IPS-18a (cell line): ENCODE measurements around the gene ISY1.
"Not testable (repeated sequence)": the region's sequence is repeated elsewhere in the genome, so short reads cannot be mapped to it uniquely, and the experiment has no call there.

ENCODE experiments used
- H3K27ac ChIP-seq: one replicate; pipeline ENCODE4 v1.5.1; 2013; ENCODE audit warnings: low read length
- H3K27me3 ChIP-seq: one replicate; pipeline ENCODE4 v1.6.1; 2013; ENCODE audit warnings: mild to moderate bottlenecking, low read length; ENCODE audit not compliant: control insufficient read depth, insufficient read depth
- H3K36me3 ChIP-seq: one replicate; pipeline ENCODE4 v1.6.1; 2013; ENCODE audit warnings: low read depth, low read length; ENCODE audit not compliant: control insufficient read depth
- H3K4me1 ChIP-seq: one replicate; pipeline ENCODE4 v1.6.1; 2013; ENCODE audit warnings: low read depth, low read length; ENCODE audit not compliant: control insufficient read depth
- H3K4me3 ChIP-seq: one replicate; pipeline ENCODE4 v1.5.1; 2013; ENCODE audit warnings: low read length
- H3K9ac ChIP-seq: one replicate; pipeline ENCODE4 v1.6.1; 2013; ENCODE audit warnings: mild to moderate bottlenecking, low read length, moderate library complexity
- H3K9me3 ChIP-seq: one replicate; pipeline ENCODE4 v1.6.1; 2013; ENCODE audit warnings: low read depth, low read length; ENCODE audit not compliant: control insufficient read depth

The ISY1 gene

DNA sequence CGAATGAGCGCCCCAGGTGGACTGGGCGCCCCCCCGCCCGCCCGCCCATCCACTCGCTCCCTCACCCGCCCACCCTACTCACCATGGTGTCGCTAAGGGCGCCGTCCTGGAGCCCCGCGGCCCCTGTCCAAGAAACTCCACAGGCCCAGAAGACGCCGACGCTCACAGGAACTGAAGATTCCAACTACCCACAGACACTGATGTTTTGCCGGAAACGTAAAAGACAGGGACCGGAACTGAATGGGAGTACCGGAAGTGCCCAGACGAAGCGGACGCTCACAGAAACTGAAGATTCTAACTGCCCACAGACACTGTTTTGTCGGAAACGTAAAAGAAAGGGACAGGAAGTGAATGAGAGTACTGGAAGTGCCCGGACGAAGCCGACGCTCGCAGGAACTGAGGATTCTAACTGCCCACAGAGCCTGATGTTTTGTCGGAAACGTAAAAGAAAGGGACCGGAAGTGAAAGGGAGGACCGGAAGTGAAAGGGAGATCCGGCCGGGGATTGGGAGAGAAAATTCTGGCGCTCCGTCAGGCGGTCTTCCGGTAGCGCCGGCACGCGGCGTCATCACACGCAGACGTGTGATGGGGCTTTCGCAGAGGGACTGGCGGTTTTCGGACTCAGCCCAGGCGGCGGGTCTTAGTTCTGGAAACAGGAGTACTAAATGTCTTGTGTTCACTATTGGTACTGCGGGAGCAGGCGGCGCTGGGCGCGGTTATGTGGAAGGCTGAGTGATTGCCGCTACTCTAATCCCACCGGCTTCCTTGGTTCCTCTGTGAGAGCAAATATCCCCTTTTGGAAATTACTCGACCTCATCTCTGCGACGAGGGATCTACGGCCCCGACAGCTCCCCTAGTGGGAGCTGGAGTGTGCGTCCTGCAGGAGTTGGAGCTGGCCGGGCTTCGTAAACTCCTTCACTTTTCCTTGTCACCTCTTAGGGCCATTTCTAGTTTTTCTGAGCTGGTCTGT, at the start of gene ISY1:
Gene ISY1 (minus strand): TSS at position 173 of the 969 bp plus-strand sequence. CDS start 88 bp downstream, at position 85.
- Histone ChIP-seq H3K9me3 (no peaks in the 10 kb centered on the region), H3K36me3 (peaks cover 17% of the 10 kb centered on the region), H3K4me3 (peak within 1 kb of the TSS; percentile 93), H3K4me1 (peaks cover 3% of the 10 kb centered on the region), H3K27me3 (no peaks in the 10 kb centered on the region), H3K27ac (peak within 1 kb of the TSS; percentile 99), H3K9ac (peak within 1 kb of the TSS; percentile 89)

- Histone ChIP-seq H3K27ac (no peak overlapping the region), H3K36me3 (no peaks in the 10 kb centered on the region), H3K4me3 (no peak overlapping the region), H3K27me3 (no peaks in the 10 kb centered on the region), H3K9ac (no peak overlapping the region), H3K4me1 (no peaks in the 10 kb centered on the region), H3K9me3 (no peaks in the 10 kb centered on the region)
Observed at GRCh38 chr3:129207479-129207878, 46.6 kb upstream of the ISY1 start.

DNA sequence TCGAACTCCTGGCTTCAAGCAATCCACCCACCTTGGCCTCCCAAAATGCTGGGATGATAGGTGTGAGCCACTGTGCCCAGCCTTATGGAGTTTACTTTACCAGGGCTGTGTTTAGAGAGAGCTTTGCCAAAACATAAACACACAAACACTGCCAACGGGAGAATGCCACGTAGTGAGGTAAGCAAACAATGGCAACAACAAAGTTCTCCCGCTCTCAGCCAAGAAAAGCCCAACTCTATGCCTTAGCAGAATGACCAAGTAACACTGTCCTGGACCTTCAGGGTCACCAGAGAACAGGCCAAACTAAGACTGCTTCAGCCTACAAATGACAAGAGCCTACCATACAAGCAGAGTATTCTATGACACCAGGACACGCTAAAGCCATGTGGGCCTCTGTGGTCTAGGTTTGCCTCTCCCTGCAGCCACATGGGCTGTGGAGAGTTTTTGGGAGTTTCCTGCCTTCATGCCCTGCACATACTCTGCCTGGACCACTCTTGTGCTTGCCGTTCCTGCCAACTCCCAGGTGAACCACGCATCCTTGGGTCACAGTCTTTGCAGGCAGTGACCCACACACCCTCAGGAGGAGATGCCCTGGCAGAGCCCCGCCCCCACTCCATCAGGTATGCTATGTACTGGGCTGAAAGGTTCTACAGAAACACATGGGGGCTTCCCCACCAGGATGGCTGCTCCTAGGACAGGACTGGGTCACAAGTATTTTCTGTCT, 44.4 kb upstream of the ISY1 start:
- H3K4me3 ChIP-seq, result no peak overlapping the region
- H3K36me3 ChIP-seq, result no peaks in the 10 kb centered on the region
- H3K27ac ChIP-seq, result no peak overlapping the region
- no peaks in the 10 kb centered on the region for H3K9me3 ChIP-seq
- no peaks in the 10 kb centered on the region for H3K4me1 ChIP-seq
- no peaks in the 10 kb centered on the region for H3K27me3 ChIP-seq
- no peak overlapping the region for H3K9ac ChIP-seq

- Histone ChIP-seq H3K9me3 (no peaks in the 10 kb centered on the region), H3K4me1 (no peaks in the 10 kb centered on the region), H3K27ac (no peak overlapping the region), H3K27me3 (no peaks in the 10 kb centered on the region), H3K9ac (no peak overlapping the region), H3K36me3 (no peaks in the 10 kb centered on the region), H3K4me3 (no peak overlapping the region)
Observed at GRCh38 chr3:129204473-129204872, 43.6 kb upstream of the ISY1 start.

DNA sequence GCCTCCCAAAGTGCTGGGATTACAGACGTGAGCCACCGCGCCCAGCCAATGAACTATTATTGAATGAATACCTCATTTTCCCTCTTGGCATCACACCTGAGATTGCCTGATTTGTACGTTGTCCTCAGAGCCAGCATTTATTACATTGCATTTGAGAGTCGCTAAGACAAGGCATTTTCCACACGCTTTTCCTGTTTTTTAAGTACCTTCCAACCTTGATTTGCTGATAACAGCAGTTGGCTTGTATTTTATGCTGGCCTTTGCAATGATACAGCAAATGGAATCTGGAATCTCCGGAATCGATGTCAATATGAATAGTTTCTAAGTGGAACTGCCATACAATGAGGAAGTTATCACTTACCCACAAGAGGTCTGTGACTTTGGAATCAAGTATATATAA, 38.5 kb upstream of the ISY1 start:
- Histone ChIP-seq H3K9me3 (no peaks in the 10 kb centered on the region), H3K27ac (no peak overlapping the region), H3K27me3 (no peaks in the 10 kb centered on the region), H3K4me3 (no peak overlapping the region), H3K4me1 (no peaks in the 10 kb centered on the region), H3K36me3 (no peaks in the 10 kb centered on the region), H3K9ac (no peak overlapping the region)

DNA sequence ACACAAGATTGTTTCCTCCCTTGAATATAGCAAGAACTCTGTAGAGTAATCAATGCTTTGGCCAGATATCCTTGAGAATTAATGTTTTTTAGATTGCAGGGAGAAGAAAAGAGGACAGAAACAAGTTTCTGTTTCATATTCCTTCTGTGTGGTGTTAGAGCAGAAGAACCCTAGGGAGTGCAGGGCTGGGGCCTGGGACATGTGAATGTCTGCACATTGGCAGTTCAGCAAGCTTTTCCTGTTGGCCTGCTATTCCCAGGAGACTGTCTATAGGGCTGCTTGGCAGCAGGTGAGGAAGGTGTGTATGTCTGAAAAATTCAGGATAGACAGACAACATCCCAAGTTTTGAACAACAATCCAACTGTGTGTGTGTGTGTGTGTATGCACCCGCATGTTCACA, 36.5 kb upstream of the ISY1 start:
- Histone ChIP-seq H3K36me3 (no peaks in the 10 kb centered on the region), H3K9me3 (no peaks in the 10 kb centered on the region), H3K27ac (no peak overlapping the region), H3K27me3 (no peaks in the 10 kb centered on the region), H3K4me3 (no peak overlapping the region), H3K4me1 (no peaks in the 10 kb centered on the region), H3K9ac (no peak overlapping the region)

GRCh38 chr3:129196601-129197000, 35.7 kb upstream of the ISY1 start:
- Histone ChIP-seq H3K4me1 (no peaks in the 10 kb centered on the region), H3K9me3 (no peaks in the 10 kb centered on the region), H3K36me3 (no peaks in the 10 kb centered on the region), H3K27me3 (no peaks in the 10 kb centered on the region), H3K4me3 (no peak overlapping the region), H3K9ac (no peak overlapping the region), H3K27ac (no peak overlapping the region)

DNA sequence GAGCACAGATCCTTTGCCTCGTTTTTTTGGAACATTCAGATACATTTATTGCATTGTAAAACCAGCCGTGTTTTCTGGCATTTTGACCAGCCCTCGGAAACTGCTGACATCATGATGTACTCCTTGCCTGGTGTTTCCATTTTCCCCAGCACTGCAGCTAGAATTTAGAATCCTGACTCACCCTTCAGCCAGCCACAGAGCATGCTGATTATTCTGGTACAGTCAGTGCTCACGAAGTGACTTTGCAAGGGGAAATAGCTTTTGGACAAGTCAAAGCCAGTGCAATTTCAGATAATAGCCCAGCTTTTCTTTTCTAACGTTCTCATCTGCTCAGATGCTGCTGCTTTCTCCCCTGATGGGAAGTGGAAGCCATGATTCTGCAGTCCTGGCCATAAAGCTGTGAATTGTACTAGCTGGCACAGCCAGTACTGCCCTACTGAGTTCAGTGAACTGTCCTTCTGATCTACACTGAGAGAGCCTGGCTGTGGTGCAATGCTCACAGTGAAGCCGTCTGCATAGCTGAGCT, 34.9 kb upstream of the ISY1 start:
- Histone ChIP-seq H3K9ac (no peak overlapping the region), H3K27ac (no peak overlapping the region), H3K27me3 (no peaks in the 10 kb centered on the region), H3K9me3 (no peaks in the 10 kb centered on the region), H3K4me3 (no peak overlapping the region), H3K4me1 (no peaks in the 10 kb centered on the region), H3K36me3 (no peaks in the 10 kb centered on the region)

GRCh38 chr3:129189793-129190192, 28.9 kb upstream of the ISY1 start:
- H3K4me3 ChIP-seq, H3K27ac ChIP-seq, H3K36me3 ChIP-seq, H3K27me3 ChIP-seq, H3K9me3 ChIP-seq, H3K4me1 ChIP-seq, H3K9ac ChIP-seq: not testable (repeated sequence)

- Histone ChIP-seq H3K27me3 (no peaks in the 10 kb centered on the region), H3K4me1 (no peaks in the 10 kb centered on the region), H3K27ac (no peak overlapping the region), H3K9me3 (no peaks in the 10 kb centered on the region), H3K36me3 (no peaks in the 10 kb centered on the region), H3K4me3 (no peak overlapping the region), H3K9ac (no peak overlapping the region)
Observed at GRCh38 chr3:129187857-129188256, 27.0 kb upstream of the ISY1 start.

DNA sequence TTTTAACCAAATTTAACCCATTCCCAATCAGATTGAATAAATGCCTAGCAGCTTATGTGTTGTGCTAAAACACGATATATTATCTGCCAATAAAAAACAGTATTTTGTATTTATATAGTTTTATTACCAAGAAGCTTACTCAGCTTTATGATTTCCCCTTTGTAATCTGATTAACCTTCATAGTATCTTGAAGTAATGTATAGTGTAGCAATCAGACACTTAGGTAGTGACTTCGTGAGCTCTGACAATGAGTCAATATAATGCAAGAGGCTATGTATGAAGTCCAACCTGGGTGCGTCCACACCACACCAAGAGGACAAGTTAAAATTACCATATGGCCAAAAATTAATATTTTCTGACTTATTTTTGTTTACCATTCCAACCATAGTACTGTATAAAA, 24.9 kb upstream of the ISY1 start:
- Histone ChIP-seq H3K9ac (peak overlapping the region; percentile 12), H3K27me3 (no peaks in the 10 kb centered on the region), H3K27ac (no peak overlapping the region), H3K9me3 (no peaks in the 10 kb centered on the region), H3K36me3 (peaks cover 2% of the 10 kb centered on the region), H3K4me1 (peaks cover 5% of the 10 kb centered on the region), H3K4me3 (no peak overlapping the region)
